Measurements from ENCODE around the gene KCNIP4.

KCNIP4 gene

GRCh38 chr4:21763855-21764254 lies 184.7 kb downstream of the KCNIP4 start:
- DNase-seq: no peak

GRCh38 chr4:21757248-21757647 lies 191.3 kb downstream of the KCNIP4 start:
- no peak for DNase-seq

GRCh38 chr4:21753084-21753760 lies 195.3 kb downstream of the KCNIP4 start:
- no peak for DNase-seq

GRCh38 chr4:21752616-21753015 lies 196.0 kb downstream of the KCNIP4 start:
- DNase-seq: no peak

- DNase-seq: no peak
Observed at GRCh38 chr4:21749924-21750323, 198.6 kb downstream of the KCNIP4 start.

- no peak for DNase-seq
Observed at GRCh38 chr4:21749412-21749811, 199.2 kb downstream of the KCNIP4 start.

- no peak for DNase-seq
Observed at GRCh38 chr4:21744046-21744445, 204.5 kb downstream of the KCNIP4 start.

GRCh38 chr4:21742326-21742725 lies 206.2 kb downstream of the KCNIP4 start:
- no peak for DNase-seq

GRCh38 chr4:21738821-21739220 lies 209.8 kb downstream of the KCNIP4 start:
- peak in 1 of 14 donors; percentile 18 for DNase-seq

- DNase-seq: no peak
Observed at GRCh38 chr4:21735866-21736265, 212.7 kb downstream of the KCNIP4 start.

- no peak for DNase-seq
Observed at GRCh38 chr4:21733894-21734630, 214.5 kb downstream of the KCNIP4 start.

GRCh38 chr4:21728304-21728703 lies 220.3 kb downstream of the KCNIP4 start:
- DNase-seq: no peak

GRCh38 chr4:21726255-21726815 lies 222.2 kb downstream of the KCNIP4 start:
- DNase-seq: no peak

- no peak for DNase-seq
Observed at GRCh38 chr4:21722157-21722839, 226.3 kb downstream of the KCNIP4 start.

GRCh38 chr4:21716531-21716930 lies 232.0 kb downstream of the KCNIP4 start:
- DNase-seq: no peak

GRCh38 chr4:21710179-21710835 lies 238.3 kb downstream of the KCNIP4 start:
- DNase-seq: no peak

- no peak for DNase-seq
Observed at GRCh38 chr4:21709761-21710160, 238.8 kb downstream of the KCNIP4 start.

GRCh38 chr4:21709031-21709430 lies 239.5 kb downstream of the KCNIP4 start:
- DNase-seq: no peak

- DNase-seq: no peak
Observed at GRCh38 chr4:21699446-21699845, 249.1 kb downstream of the KCNIP4 start.

- DNase-seq: peak in 5 of 14 donors; percentile 0 to 80 (median 3)
Observed at GRCh38 chr4:21697583-21697982, 251.0 kb downstream of the KCNIP4 start.

- DNase-seq: no peak
Observed at GRCh38 chr4:21695141-21695540, 253.4 kb downstream of the KCNIP4 start.

- DNase-seq: no peak
Observed at GRCh38 chr4:21692241-21692640, 256.3 kb downstream of the KCNIP4 start.
